ENCODE measurements around the gene EHMT1.

Gene EHMT1

DNA sequence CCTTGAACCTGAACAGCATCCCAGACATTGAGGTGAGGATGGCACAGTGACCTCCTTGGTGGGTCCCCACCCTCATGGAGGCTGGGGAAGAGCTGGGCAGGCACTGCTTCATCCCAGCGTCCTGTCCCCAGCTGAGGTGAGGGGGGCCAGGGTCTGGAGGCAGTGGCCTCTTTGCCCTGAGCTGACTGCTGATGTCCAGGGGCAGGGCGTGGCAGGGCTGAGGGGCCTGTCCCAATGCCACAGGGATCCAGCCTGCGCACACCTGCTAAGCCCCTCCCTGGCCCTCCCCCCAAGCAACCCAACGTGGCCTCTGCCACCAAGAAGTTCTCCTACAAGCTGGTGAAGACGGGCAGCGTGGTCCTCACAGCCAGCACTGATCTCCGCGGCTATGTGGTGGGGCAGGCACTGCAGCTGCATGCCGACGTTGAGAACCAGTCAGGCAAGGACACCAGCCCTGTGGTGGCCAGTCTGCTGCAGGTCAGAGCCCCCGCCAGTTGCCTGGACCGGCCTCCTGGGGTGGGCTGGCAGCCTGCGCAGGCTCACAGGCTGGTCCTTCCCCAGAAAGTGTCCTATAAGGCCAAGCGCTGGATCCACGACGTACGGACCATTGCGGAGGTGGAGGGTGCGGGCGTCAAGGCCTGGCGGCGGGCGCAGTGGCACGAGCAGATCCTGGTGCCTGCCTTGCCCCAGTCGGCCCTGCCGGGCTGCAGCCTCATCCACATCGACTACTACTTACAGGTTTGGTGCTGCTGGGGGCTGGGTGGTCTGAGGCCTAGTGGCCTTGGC lies 4.9 kb upstream of the EHMT1 start:
- H2BK12ac ChIP-seq (ENCODE audit: low read length in 2 of 2): no peak overlapping the region
- H3K4me1 ChIP-seq (ENCODE audit: control insufficient read depth, insufficient read depth, low read depth, low read length): peaks cover 41% of the 10 kb centered on the region
- H3K27me3 ChIP-seq (ENCODE audit: control insufficient read depth in 1 of 2, insufficient read depth in 1 of 2, low read length in 2 of 2): no peaks in the 10 kb centered on the region
- H3K4ac ChIP-seq (ENCODE audit: low read depth in 1 of 2, low read length in 2 of 2): no peak overlapping the region
- H2BK15ac ChIP-seq (ENCODE audit: low read depth, poor library complexity, severe bottlenecking): no peak overlapping the region
- 96% methylated on average over 25 of the region's 27 CpGs for WGBS
- no peak overlapping the region for H4K8ac ChIP-seq (ENCODE audit: low read length)
- no peak overlapping the region for H3K9ac ChIP-seq (ENCODE audit: low read length)
- H3K27ac ChIP-seq (ENCODE audit: low read length, poor library complexity, severe bottlenecking): no peak overlapping the region
- no peak overlapping the region for H3K18ac ChIP-seq (ENCODE audit: low read depth in 1 of 2, low read length in 2 of 2)
- H2AFZ ChIP-seq (ENCODE audit: low read depth, low read length): no peak overlapping the region
- no peak overlapping the region for H3K4me3 ChIP-seq (ENCODE audit: insufficient read depth in 1 of 2, low read depth in 1 of 2, low read length in 2 of 2)
- no peak overlapping the region for H2BK5ac ChIP-seq (ENCODE audit: low read depth, low read length, poor library complexity, severe bottlenecking)
- no peak overlapping the region for H4K91ac ChIP-seq (ENCODE audit: low read length)
- no peak overlapping the region for H3K23ac ChIP-seq (ENCODE audit: low read length in 2 of 2)
- no peak overlapping the region for H3K4me2 ChIP-seq (ENCODE audit: low read length, poor library complexity, severe bottlenecking)
- H2AK5ac ChIP-seq (ENCODE audit: low read length, severe bottlenecking): peak overlapping the region; percentile 76
- no peak overlapping the region for H3K14ac ChIP-seq (ENCODE audit: low read length in 2 of 2)
- H2BK120ac ChIP-seq (ENCODE audit: low read depth, low read length): no peak overlapping the region
- peaks cover 37% of the 10 kb centered on the region for H3K79me1 ChIP-seq (replicated peaks; ENCODE audit: low read length, poor library complexity, severe bottlenecking)
- no peak for DNase-seq
- H3K36me3 ChIP-seq (ENCODE audit: control insufficient read depth in 1 of 2, insufficient read depth in 2 of 2, low read depth in 1 of 2, low read length in 2 of 2): peaks cover 28 to 34% of the 10 kb centered on the region in 2 experiments
- no peaks in the 10 kb centered on the region for H3K9me3 ChIP-seq (ENCODE audit: control insufficient read depth, low read length)

DNA sequence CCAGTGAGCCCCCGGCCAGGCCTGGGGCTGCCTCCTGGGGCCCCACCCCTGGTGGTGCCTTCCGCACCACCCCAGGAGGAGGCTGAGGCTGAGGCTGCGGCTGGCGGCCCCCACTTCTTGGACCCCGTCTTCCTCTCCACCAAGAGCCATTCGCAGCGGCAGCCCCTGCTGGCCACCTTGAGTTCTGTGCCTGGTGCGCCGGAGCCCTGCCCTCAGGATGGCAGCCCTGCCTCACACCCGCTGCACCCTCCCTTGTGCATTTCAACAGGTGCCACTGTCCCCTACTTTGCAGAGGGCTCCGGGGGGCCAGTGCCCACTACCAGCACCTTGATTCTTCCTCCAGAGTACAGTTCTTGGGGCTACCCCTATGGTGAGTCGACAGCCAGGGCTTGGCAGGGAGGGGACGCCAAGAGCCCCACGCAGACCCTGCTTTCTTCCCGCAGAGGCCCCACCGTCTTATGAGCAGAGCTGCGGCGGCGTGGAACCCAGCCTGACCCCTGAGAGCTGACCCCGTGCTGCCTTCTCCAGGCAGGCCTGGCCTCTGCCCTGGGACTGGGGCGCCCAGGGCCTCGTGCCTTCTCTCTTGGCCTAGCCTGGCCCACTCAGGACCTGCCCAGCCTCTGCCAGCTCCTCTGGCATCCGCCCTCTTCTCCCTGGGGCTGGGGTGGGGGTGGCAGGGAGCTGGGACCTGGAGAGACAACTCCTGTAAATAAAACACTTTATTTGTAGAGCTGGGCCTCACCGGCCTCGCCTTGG lies 4.0 kb upstream of the EHMT1 start:
- no peak overlapping the region for H3K27ac ChIP-seq (ENCODE audit: low read length, poor library complexity, severe bottlenecking)
- H4K91ac ChIP-seq (ENCODE audit: low read length): no peak overlapping the region
- no peak overlapping the region for H2AFZ ChIP-seq (ENCODE audit: low read depth, low read length)
- H3K36me3 ChIP-seq (ENCODE audit: control insufficient read depth in 1 of 2, insufficient read depth in 2 of 2, low read depth in 1 of 2, low read length in 2 of 2): peaks cover 28 to 34% of the 10 kb centered on the region in 2 experiments
- no peak overlapping the region for H3K23ac ChIP-seq (ENCODE audit: low read length in 2 of 2)
- H3K79me1 ChIP-seq (replicated peaks; ENCODE audit: low read length, poor library complexity, severe bottlenecking): peaks cover 37% of the 10 kb centered on the region
- peaks cover 41% of the 10 kb centered on the region for H3K4me1 ChIP-seq (ENCODE audit: control insufficient read depth, insufficient read depth, low read depth, low read length)
- no peak overlapping the region for H4K8ac ChIP-seq (ENCODE audit: low read length)
- H2BK120ac ChIP-seq (ENCODE audit: low read depth, low read length): no peak overlapping the region
- no peak overlapping the region for H2BK15ac ChIP-seq (ENCODE audit: low read depth, poor library complexity, severe bottlenecking)
- DNase-seq: no peak
- H2BK5ac ChIP-seq (ENCODE audit: low read depth, low read length, poor library complexity, severe bottlenecking): no peak overlapping the region
- H3K4me3 ChIP-seq (ENCODE audit: insufficient read depth in 1 of 2, low read depth in 1 of 2, low read length in 2 of 2): no peak overlapping the region
- no peak overlapping the region for H2BK12ac ChIP-seq (ENCODE audit: low read length in 2 of 2)
- H3K18ac ChIP-seq (ENCODE audit: low read depth in 1 of 2, low read length in 2 of 2): no peak overlapping the region
- no peak overlapping the region for H3K4ac ChIP-seq (ENCODE audit: low read depth in 1 of 2, low read length in 2 of 2)
- H3K27me3 ChIP-seq (ENCODE audit: control insufficient read depth in 1 of 2, insufficient read depth in 1 of 2, low read length in 2 of 2): no peaks in the 10 kb centered on the region
- H2AK5ac ChIP-seq (ENCODE audit: low read length, severe bottlenecking): no peak overlapping the region
- H3K14ac ChIP-seq (ENCODE audit: low read length in 2 of 2): no peak overlapping the region
- no peaks in the 10 kb centered on the region for H3K9me3 ChIP-seq (ENCODE audit: control insufficient read depth, low read length)
- H3K9ac ChIP-seq (ENCODE audit: low read length): no peak overlapping the region
- no peak overlapping the region for H3K4me2 ChIP-seq (ENCODE audit: low read length, poor library complexity, severe bottlenecking)
- WGBS: 97% methylated on average over 23 of the region's 25 CpGs

DNA sequence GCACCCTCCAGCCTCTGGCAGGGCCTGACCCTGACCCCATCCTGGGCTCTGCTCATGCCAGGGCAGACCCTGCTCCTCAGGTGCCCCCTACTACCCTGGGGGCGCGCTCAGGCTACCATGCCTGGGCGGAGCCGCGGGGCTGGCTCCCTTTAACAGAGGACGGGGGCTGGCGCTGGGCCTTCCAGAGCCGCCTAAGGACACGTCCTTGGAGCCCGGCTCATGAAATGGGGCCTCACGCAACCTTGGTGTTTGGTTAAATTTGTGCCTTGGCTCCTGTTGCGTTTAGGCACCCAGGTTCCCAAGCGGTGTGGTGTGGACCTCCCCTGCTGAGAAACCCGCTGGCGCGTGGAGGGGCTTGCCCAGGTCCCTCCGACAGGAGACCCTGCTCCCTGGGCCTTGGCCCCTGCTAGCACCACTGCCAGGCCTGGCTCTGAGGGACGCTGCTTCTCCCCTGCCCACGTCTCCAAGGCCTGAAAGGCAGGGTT lies 3.4 kb upstream of the EHMT1 start:
- Histone ChIP-seq H2BK120ac (ENCODE audit: low read depth, low read length) (no peak overlapping the region), H3K23ac (ENCODE audit: low read length in 2 of 2) (no peak overlapping the region), H2AFZ (ENCODE audit: low read depth, low read length) (no peak overlapping the region), H2BK15ac (ENCODE audit: low read depth, poor library complexity, severe bottlenecking) (no peak overlapping the region), H4K91ac (ENCODE audit: low read length) (no peak overlapping the region), H3K79me1 (replicated peaks; ENCODE audit: low read length, poor library complexity, severe bottlenecking) (peaks cover 37% of the 10 kb centered on the region), H3K36me3 (ENCODE audit: control insufficient read depth in 1 of 2, insufficient read depth in 2 of 2, low read depth in 1 of 2, low read length in 2 of 2) (peaks cover 28 to 34% of the 10 kb centered on the region in 2 experiments), H3K27ac (ENCODE audit: low read length, poor library complexity, severe bottlenecking) (no peak overlapping the region), H3K14ac (ENCODE audit: low read length in 2 of 2) (no peak overlapping the region), H3K4me1 (ENCODE audit: control insufficient read depth, insufficient read depth, low read depth, low read length) (peaks cover 42% of the 10 kb centered on the region), H3K4me2 (ENCODE audit: low read length, poor library complexity, severe bottlenecking) (no peak overlapping the region), H3K4me3 (ENCODE audit: insufficient read depth in 1 of 2, low read depth in 1 of 2, low read length in 2 of 2) (no peak overlapping the region), H3K4ac (ENCODE audit: low read depth in 1 of 2, low read length in 2 of 2) (no peak overlapping the region), H4K8ac (ENCODE audit: low read length) (no peak overlapping the region), H2BK5ac (ENCODE audit: low read depth, low read length, poor library complexity, severe bottlenecking) (no peak overlapping the region), H3K18ac (ENCODE audit: low read depth in 1 of 2, low read length in 2 of 2) (no peak overlapping the region), H3K9ac (ENCODE audit: low read length) (no peak overlapping the region), H3K9me3 (ENCODE audit: control insufficient read depth, low read length) (no peaks in the 10 kb centered on the region), H2AK5ac (ENCODE audit: low read length, severe bottlenecking) (no peak overlapping the region), H3K27me3 (ENCODE audit: control insufficient read depth in 1 of 2, insufficient read depth in 1 of 2, low read length in 2 of 2) (no peaks in the 10 kb centered on the region), H2BK12ac (ENCODE audit: low read length in 2 of 2) (no peak overlapping the region)
- no peak for DNase-seq
- 98% methylated on average over 19 of the region's 19 CpGs for WGBS
